ENCODE measurements around the gene PDE2A. TPM values are rescaled to one million over a fixed set of nuclear protein-coding genes. Genes with fewer than 3 reads are reported as not detected.
A peak's percentile ranks its signal among the peaks of the same experiment; 100 is the strongest.

The PDE2A gene
- total and polyA plus RNA-seq, 2 of the 4 experiments (the other 2 are of a cell fraction) = 0.02 TPM; not detected in 1

- H2AFZ ChIP-seq (replicated peaks; ENCODE audit: low read length, poor library complexity) = peak overlapping the region; percentile 40
- intact Hi-C loops (cut with micrococcal nuclease) (loop anchor here (1.0 kb wide), 1 partner anchor 213 kb away; no protein-coding TSS in a partner anchor), dilution Hi-C loops (cut with HindIII; ENCODE audit: low sequenced_read_pairs, unreplicated experiment) (no loop called here), in situ Hi-C loops (cut with MboI; ENCODE audit: low sequenced_read_pairs) (loop anchor here (5.0 kb wide), 1 partner anchor 97 kb away; no protein-coding TSS in a partner anchor)
- H2BK5ac ChIP-seq (ENCODE audit: low read depth, low read length, poor library complexity, severe bottlenecking) = no peak overlapping the region
- H2AK5ac ChIP-seq (ENCODE audit: low read depth, low read length) = no peak overlapping the region
- H4K5ac ChIP-seq (ENCODE audit: low read depth, low read length) = no peak overlapping the region
- POLR2A ChIA-PET (ENCODE audit: unreplicated experiment) = no interaction called here
- H3K4me2 ChIP-seq (ENCODE audit: low read depth, low read length) = no peak overlapping the region
- DNase-seq = peak; percentile 57
- no peak overlapping the region for H3K27ac ChIP-seq (ENCODE audit: insufficient read depth, low read length)
- peaks cover 2% of the 10 kb centered on the region; the same call in 1 of the 2 replicates for H3K27me3 ChIP-seq (ENCODE audit: control insufficient read depth, insufficient read depth, low read length)
- H3K36me3 ChIP-seq (ENCODE audit: control insufficient read depth, insufficient read depth, low read length) = peaks cover 34% of the 10 kb centered on the region
- H3K79me1 ChIP-seq (ENCODE audit: low read depth in 1 of 2, low read length in 2 of 2) = no peaks in the 10 kb centered on the region; a peak in 1 of 4 replicates
- no peak overlapping the region for H2BK120ac ChIP-seq (ENCODE audit: low read depth, low read length)
- no peak overlapping the region for H4K8ac ChIP-seq (ENCODE audit: low read depth in 2 of 2, low read length in 2 of 2)
- peaks cover 2% of the 10 kb centered on the region; the same call in 1 of the 2 replicates for H3K4me1 ChIP-seq (ENCODE audit: control insufficient read depth, insufficient read depth, low read length)
- H3K18ac ChIP-seq (ENCODE audit: low read depth, low read length) = no peak overlapping the region
- H2BK15ac ChIP-seq (ENCODE audit: low read depth, low read length) = no peak overlapping the region
- peaks cover 41% of the 10 kb centered on the region for H4K20me1 ChIP-seq (ENCODE audit: insufficient read depth, low read length)
- H4K91ac ChIP-seq (ENCODE audit: insufficient read depth, low read depth, low read length) = no peak overlapping the region
- no peak overlapping the region for H3K14ac ChIP-seq (replicated peaks; ENCODE audit: low read depth, low read length)
- H3K23ac ChIP-seq (ENCODE audit: low read depth, low read length) = no peak overlapping the region
- H3K9me3 ChIP-seq (ENCODE audit: control insufficient read depth, insufficient read depth, low read length) = no peaks in the 10 kb centered on the region
- peak overlapping the region; percentile 34 for H2AK9ac ChIP-seq (replicated peaks; ENCODE audit: low read depth, low read length, poor library complexity)
- no peak overlapping the region for H3K9ac ChIP-seq (ENCODE audit: low read depth, low read length)
- TF ChIP-seq POLR2A (IDR thresholded peaks at IDR 0.05; ENCODE audit: low read depth, low read length) (no peak), MAFK (IDR thresholded peaks at IDR 0.05; ENCODE audit: low read depth, low read length) (no peak), CTCF (conservative IDR thresholded peaks at IDR 0.05; ENCODE audit: low read depth, low read length) (peak; percentile 57), BHLHE40 (IDR thresholded peaks at IDR 0.05; ENCODE audit: low read depth, low read length) (no peak), SMC3 (IDR thresholded peaks at IDR 0.05; ENCODE audit: low read depth, low read length) (peak; percentile 56), CHD1 (IDR thresholded peaks at IDR 0.05; ENCODE audit: low read depth, low read length) (no peak), MAZ (IDR thresholded peaks at IDR 0.05; ENCODE audit: borderline replicate concordance, low read depth, low read length) (no peak), RAD21 (IDR thresholded peaks at IDR 0.05; ENCODE audit: low read length) (peak; percentile 47)
- H3K56ac ChIP-seq (ENCODE audit: extremely low read depth, insufficient read depth, low read length) = no peak overlapping the region
- H2BK20ac ChIP-seq (ENCODE audit: low read depth, low read length) = no peak overlapping the region
- WGBS, 2 experiments (ENCODE audit: extremely low coverage in 2 of 2, insufficient read length in 1 of 2) = no CpG with 5 or more reads among the region's 9 CpGs
- no peaks in the 10 kb centered on the region for H3K9me1 ChIP-seq (ENCODE audit: insufficient read depth, low read length)
- H3K4ac ChIP-seq (ENCODE audit: low read depth, low read length) = no peak overlapping the region
- no peak overlapping the region for H3K4me3 ChIP-seq (ENCODE audit: insufficient read depth, low read depth, low read length)
- BruUV-seq (replicated peaks) = no TSS peak
- CTCF ChIA-PET = interaction anchor here (0.5 to 1.3 kb wide), 9 partner anchors 32 to 188 kb away, joined by 3 to 4 read pairs (median 3); partner anchors contain the start of gene STARD10
- peak; percentile 63 for ATAC-seq (ENCODE audit: low read depth)
Observed at GRCh38 chr11:72684236-72684912, 10.2 kb upstream of the PDE2A start.

Data from IMR-90 (cell line).